NB4 (cell line): ENCODE measurements around the gene ZNF394.

Experiments used
- DNase-seq: peaks from one replicate; pipeline ENCODE4 v3.0.0; 2010; ENCODE audit warnings: low read depth
- H3K4me3 ChIP-seq: one replicate; pipeline ENCODE4 v1.5.1; 2011; ENCODE audit warnings: mild to moderate bottlenecking, low read depth, low read length, moderate library complexity
- CTCF ChIP-seq: IDR thresholded peaks from one replicate; pipeline ENCODE4 v1.5.1; 2012; ENCODE audit warnings: low read depth, low read length
- MYC ChIP-seq: IDR thresholded peaks from 2 replicates; pipeline ENCODE4 v1.6.1; 2011; ENCODE audit warnings: low read depth, low read length
- POLR2A ChIP-seq: IDR thresholded peaks from 2 replicates; pipeline ENCODE4 v1.6.1; 2011; ENCODE audit warnings: mild to moderate bottlenecking; ENCODE audit not compliant: insufficient read length; ENCODE audit errors: extremely low read depth
- TF ChIP-seq, protein P1 (sequence below): IDR thresholded peaks from 2 replicates; pipeline ENCODE4 v1.6.1; 2011; ENCODE audit warnings: low read depth, low read length

The ZNF394 gene

GRCh38 chr7:99540542-99540941 is 40.5 kb upstream of the ZNF394 start:
- H3K4me3 ChIP-seq: no peak overlapping the region
- DNase-seq: no peak

DNA sequence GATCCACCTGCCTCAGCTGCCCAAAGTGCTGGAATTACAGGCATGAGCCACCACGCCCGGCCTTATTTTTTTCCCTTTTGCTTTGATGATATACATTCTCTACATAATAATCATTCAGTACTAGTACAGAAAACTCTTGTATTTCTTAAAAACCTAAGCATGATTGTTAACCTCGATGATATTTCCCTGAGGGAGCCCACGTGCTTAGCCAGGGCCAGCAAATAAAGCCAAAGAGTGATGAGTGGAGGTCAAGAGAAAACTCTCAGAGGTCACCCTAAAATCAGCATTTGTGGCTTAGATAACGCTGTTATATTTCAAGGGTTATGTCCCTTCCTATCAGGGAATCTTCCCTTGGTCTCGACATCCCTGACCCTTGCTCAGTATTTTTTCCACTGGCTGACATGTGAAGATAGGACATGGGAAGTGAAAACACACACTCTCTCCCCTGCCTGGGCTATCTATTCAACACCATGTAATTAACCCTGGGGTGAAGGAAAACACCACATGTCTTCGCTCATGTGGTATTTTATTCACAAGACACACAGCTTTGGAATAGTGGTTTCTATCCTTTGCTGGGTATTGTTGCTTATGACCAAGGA is 39.2 kb upstream of the ZNF394 start:
- H3K4me3 ChIP-seq: no peak overlapping the region
- DNase-seq: no peak
- TF ChIP-seq, protein P1, sequence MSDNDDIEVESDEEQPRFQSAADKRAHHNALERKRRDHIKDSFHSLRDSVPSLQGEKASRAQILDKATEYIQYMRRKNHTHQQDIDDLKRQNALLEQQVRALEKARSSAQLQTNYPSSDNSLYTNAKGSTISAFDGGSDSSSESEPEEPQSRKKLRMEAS: no peak

More at GRCh38 chr7:99540542-99540941, 40.5 kb upstream of the ZNF394 start:
- TF ChIP-seq CTCF (no peak), POLR2A (no peak), MYC (no peak)
- TF ChIP-seq, protein P1: no peak

- no peak overlapping the region for H3K4me3 ChIP-seq
- TF ChIP-seq CTCF (no peak), POLR2A (no peak)
- TF ChIP-seq, protein P1: no peak
- DNase-seq: no peak
These were observed 35.6 kb upstream of the ZNF394 start for GRCh38 chr7:99535667-99536066.

DNA sequence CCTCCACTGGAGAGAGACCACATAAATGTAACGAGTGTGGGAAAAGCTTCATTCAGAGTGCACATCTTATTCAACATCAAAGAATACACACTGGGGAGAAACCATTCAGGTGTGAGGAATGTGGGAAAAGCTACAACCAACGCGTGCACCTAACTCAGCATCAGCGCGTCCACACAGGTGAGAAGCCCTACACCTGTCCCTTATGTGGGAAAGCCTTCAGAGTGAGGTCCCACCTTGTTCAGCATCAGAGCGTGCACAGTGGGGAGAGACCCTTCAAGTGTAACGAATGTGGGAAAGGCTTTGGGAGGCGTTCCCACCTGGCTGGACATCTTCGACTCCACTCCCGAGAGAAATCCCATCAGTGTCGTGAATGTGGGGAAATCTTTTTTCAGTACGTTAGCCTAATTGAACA is 31.3 kb upstream of the ZNF394 start:
- no peak for DNase-seq
- no peak overlapping the region for H3K4me3 ChIP-seq
- TF ChIP-seq MYC (no peak), CTCF (no peak), POLR2A (no peak)
- TF ChIP-seq, protein P1: no peak

- peak; percentile 67 for DNase-seq
- H3K4me3 ChIP-seq: no peak overlapping the region
- TF ChIP-seq MYC (no peak), POLR2A (no peak), CTCF (peak; percentile 63)
- TF ChIP-seq, protein P1: no peak; the same call in 1 of the 2 replicates
These were observed 25.8 kb upstream of the ZNF394 start for GRCh38 chr7:99525713-99526440.

GRCh38 chr7:99521399-99521798 is 21.3 kb upstream of the ZNF394 start:
- no peak for DNase-seq
- TF ChIP-seq, protein P1: no peak
- no peak for TF ChIP-seq MYC
- TF ChIP-seq POLR2A: no peak
- TF ChIP-seq CTCF: no peak
- no peak overlapping the region for H3K4me3 ChIP-seq
